Common myeloid progenitor, CD34-positive (primary cell): ENCODE data around the gene MYT1.

Experiments
- CTCF ChIA-PET: fragments of 350-600 bp; sonication (Branson Sonifier 250); formaldehyde crosslinking; loops from one replicate; lab custom pipeline; 2021; ENCODE audit warnings: antibody characterized with exemption; lab: Charles Lee
- POLR2A ChIA-PET: fragments of 350-600 bp; sonication (Branson Sonifier 250); formaldehyde crosslinking; loops from one replicate; lab custom pipeline; 2021; ENCODE audit warnings: antibody characterized with exemption; lab: Charles Lee
- DNase-seq, 3 donors: peaks; one replicate each; pipeline versions ENCODE4 v3.0.0 to v3.0.0-alpha.2; 2013
- H3K27ac ChIP-seq, 2 experiments: 1 replicate in 1 of 2; 2 replicates in 1 of 2; pipeline ENCODE4 v1.7.0; 2013; ENCODE audit warnings: inconsistent platforms in 2 of 2, low read length in 2 of 2, mild to moderate bottlenecking in 2 of 2, low read depth in 1 of 2, moderate library complexity in 1 of 2; ENCODE audit not compliant: severe bottlenecking in 2 of 2, insufficient read depth in 1 of 2, poor library complexity in 1 of 2
- H3K27me3 ChIP-seq, 5 experiments: replicated peaks in 2 of 5; 1 replicate in 3 of 5; 2 replicates in 2 of 5; pipeline versions ENCODE4 v1.6.1 to v1.7.0; 2013; ENCODE audit warnings: low read length in 4 of 5, mild to moderate bottlenecking in 2 of 5, moderate library complexity in 2 of 5, inconsistent platforms in 1 of 5; ENCODE audit not compliant: insufficient read depth in 5 of 5, control insufficient read depth in 4 of 5
- H3K36me3 ChIP-seq, 4 experiments: 1 replicate in 2 of 4; 2 replicates in 2 of 4; pipeline versions ENCODE4 v1.6.1 to v1.7.0; 2013; ENCODE audit warnings: low read length in 3 of 4, control low read depth in 1 of 4, mild to moderate bottlenecking in 1 of 4; ENCODE audit not compliant: control insufficient read depth in 4 of 4, insufficient read depth in 4 of 4
- H3K4me1 ChIP-seq, 4 experiments: 1 replicate in 3 of 4; 2 replicates in 1 of 4; pipeline versions ENCODE4 v1.6.1 to v1.7.1; 2013; ENCODE audit warnings: low read length in 3 of 4, mild to moderate bottlenecking in 3 of 4, control low read depth in 1 of 4, inconsistent platforms in 1 of 4, moderate library complexity in 1 of 4; ENCODE audit not compliant: control insufficient read depth in 4 of 4, insufficient read depth in 4 of 4; ENCODE audit errors: control extremely low read depth in 1 of 4
- H3K4me3 ChIP-seq, 7 experiments: 1 replicate in 4 of 7; 2 replicates in 3 of 7; pipeline versions ENCODE4 v1.5.1 to v1.7.0; 2013; ENCODE audit warnings: mild to moderate bottlenecking in 7 of 7, low read length in 6 of 7, moderate library complexity in 6 of 7, inconsistent platforms in 2 of 7, low read depth in 2 of 7, control low read depth in 1 of 7; ENCODE audit not compliant: insufficient read depth in 4 of 7, control insufficient read depth in 1 of 7; ENCODE audit errors: extremely low read depth in 1 of 7
- H3K9me3 ChIP-seq, 5 experiments: 1 replicate in 4 of 5; 2 replicates in 1 of 5; pipeline versions ENCODE4 v1.6.1 to v1.7.1; 2013; ENCODE audit warnings: low read length in 4 of 5, mild to moderate bottlenecking in 2 of 5, inconsistent platforms in 1 of 5, low read depth in 1 of 5, moderate library complexity in 1 of 5; ENCODE audit not compliant: control insufficient read depth in 4 of 5, insufficient read depth in 2 of 5; ENCODE audit errors: control extremely low read depth in 1 of 5
- WGBS: methylation state at CpG from one replicate; pipeline ENCODE4 v1.1.5; 2013; ENCODE audit not compliant: insufficient coverage; 5-methylcytosine and 5-hydroxymethylcytosine counted together

Gene MYT1

DNA sequence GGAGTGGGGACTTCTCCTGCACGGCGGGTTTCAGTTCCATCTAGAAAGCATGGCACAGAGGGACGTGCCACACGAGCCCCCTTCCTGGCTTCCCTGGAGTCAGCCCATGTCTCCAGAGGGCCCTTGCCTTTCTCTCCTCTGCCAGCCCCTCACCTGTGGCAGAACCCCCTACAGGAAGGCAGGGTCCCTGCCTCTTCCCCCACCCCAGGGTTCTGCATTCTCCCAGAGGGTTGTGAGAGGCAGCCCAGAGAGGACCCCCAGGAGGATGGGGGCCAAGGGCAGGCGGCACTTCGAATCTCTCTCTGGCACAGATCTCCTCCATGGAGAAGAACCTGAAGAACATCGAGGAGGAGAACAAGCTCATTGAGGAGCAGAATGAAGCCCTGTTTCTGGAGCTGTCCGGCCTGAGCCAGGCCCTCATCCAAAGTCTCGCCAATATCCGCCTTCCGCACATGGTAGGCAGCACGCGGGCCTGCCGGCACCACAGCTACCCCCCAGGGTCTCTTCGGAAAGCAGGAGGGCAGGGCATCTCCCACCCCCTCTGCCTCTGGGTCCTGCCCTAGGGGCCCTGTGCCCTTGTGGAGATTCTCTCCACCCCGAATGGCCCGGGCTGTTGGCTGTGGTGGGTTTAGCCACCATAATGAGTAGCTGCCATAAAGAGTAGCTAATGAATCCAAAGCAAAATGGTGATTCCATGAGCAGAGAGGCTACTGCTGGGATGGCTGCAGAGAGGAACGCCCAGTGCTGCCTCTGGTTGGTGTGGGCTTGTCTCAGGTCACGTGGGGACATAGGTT lies 75.4 kb downstream of the MYT1 start:
- CTCF ChIA-PET, result interaction anchor here (1.7 kb wide), 1 partner anchor 10 kb away, joined by 5 read pairs; no protein-coding TSS in a partner anchor

DNA sequence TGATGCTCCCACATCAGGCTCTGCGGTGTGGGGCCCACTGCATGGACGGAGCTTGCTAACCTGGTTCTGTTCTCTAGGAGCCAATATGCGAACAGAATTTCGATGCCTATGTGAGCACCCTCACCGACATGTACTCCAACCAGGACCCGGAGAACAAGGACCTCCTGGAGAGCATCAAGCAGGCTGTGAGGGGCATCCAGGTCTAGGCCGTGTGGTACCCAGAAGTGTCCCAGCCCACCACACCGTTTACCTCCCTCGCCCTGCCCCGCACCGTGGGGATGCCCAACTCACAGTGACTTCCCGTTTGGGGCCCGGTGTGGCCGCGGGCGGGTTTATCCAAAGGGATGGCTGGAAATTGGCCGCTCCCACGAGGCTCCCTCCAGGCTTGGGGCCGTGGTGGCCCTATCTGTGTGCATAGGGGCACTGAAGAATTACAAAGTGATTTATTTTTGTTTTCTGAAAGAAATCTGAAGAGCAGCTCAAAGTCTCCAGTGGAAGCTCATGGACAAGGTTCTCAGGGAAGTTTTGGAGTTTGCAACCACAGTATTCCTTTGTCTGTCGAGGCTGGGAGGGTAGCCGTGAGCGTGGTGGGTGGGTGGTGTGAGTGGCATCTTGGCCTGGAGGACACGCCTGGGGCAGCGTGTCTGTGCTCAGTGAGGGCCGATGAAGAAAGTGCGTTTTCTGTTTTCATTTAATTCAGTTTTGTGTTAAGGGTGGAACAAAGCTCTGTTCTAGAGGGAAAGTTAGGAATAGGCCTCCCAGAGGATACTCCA lies 76.2 kb downstream of the MYT1 start:
- Histone ChIP-seq H3K4me3 (no peak overlapping the region), H3K9me3 (no peaks in the 10 kb centered on the region), H3K4me1 (peaks cover 0 to 8% (median 6%) of the 10 kb centered on the region in 4 experiments), H3K27me3 (no peaks in the 10 kb centered on the region), H3K27ac (no peak overlapping the region), H3K36me3 (no peaks in the 10 kb centered on the region)
- no peak for DNase-seq
- WGBS, result 96% methylated on average over 24 of the region's 26 CpGs
- CTCF ChIA-PET, result interaction anchor here (1.7 kb wide), 1 partner anchor 9 kb away, joined by 5 read pairs; no protein-coding TSS in a partner anchor
- POLR2A ChIA-PET, result no interaction called here

More for the DNA sequence above, 75.4 kb downstream of the MYT1 start:
- no peaks in the 10 kb centered on the region for H3K36me3 ChIP-seq
- DNase-seq, result no peak
- no peaks in the 10 kb centered on the region for H3K4me1 ChIP-seq
- H3K27ac ChIP-seq, result no peak overlapping the region
- no peaks in the 10 kb centered on the region for H3K27me3 ChIP-seq
- POLR2A ChIA-PET, result no interaction called here
- H3K9me3 ChIP-seq, result no peaks in the 10 kb centered on the region
- no peak overlapping the region for H3K4me3 ChIP-seq
- WGBS, result 98% methylated on average over 19 of the region's 19 CpGs

DNA sequence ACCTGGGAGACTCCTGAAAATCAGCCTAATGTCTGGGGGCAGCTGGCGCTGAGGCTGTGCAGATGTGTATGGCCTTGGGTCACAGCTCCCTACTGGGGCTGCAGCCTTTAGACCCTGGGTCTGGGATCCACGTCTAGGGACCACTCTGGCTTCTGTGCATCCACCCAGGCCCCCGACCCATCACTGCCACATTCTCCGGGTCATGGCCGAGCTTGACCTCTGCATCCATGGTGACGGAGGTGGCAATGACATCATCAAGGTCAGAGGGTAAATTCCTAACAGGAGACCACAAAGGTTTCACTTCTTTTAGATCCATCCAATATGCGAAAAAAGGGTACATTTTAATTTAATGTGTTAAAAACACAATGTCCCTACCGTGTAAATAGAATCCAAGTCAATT lies 76.8 kb downstream of the MYT1 start:
- ChIA-PET CTCF (no interaction called here), POLR2A (no interaction called here)
- Histone ChIP-seq H3K9me3 (no peaks in the 10 kb centered on the region), H3K27me3 (no peaks in the 10 kb centered on the region), H3K4me3 (no peak overlapping the region), H3K36me3 (no peaks in the 10 kb centered on the region), H3K27ac (no peak overlapping the region), H3K4me1 (peaks cover 0 to 9% (median 8%) of the 10 kb centered on the region in 4 experiments)
- WGBS, result 95% methylated on average over 6 of the region's 8 CpGs
- no peak for DNase-seq

DNA sequence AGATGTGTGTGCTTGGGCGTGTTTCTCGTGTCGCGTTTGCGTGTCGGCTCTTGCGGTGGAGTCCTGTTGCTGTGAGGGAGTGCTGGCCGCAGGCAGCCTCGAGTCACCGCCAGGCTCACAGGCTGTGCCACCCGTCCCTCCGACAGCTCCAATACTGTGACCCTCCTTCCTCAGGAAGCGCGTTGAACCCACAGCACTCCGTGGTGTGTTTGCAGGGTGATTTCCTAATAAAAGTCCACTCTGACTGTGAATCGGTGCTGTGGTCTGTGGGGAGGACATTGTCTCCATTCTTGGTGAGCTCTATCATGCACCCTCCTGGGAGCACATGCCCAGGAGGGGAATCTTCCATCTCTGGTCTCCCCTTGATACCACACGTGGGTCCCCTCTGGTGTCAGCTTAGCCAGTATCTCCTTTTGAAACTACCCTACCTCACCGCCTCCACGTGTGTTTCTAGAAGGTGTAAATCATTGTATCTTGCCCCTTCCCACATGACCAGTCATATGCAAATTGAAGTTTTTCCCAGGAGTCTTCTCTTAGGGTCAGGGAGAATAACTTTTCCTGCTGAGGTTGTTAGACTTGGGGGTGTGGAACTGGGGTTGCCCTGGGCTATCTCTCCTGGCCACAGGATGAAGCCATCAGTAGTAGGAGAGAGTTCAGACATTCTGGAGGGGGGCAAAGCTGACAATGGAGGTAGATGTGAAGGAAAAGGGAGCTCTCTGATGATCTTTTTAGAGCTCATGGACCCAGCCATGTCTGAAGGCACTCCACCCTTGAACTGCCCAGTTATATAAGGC lies 77.9 kb downstream of the MYT1 start:
- no peaks in the 10 kb centered on the region for H3K27me3 ChIP-seq
- no peak overlapping the region for H3K27ac ChIP-seq
- no peak for DNase-seq
- H3K4me3 ChIP-seq, result no peak overlapping the region
- WGBS, result 97% methylated on average over 12 of the region's 19 CpGs
- no peaks in the 10 kb centered on the region for H3K9me3 ChIP-seq
- peaks cover 0 to 9% (median 8%) of the 10 kb centered on the region in 4 experiments for H3K4me1 ChIP-seq
- H3K36me3 ChIP-seq, result no peaks in the 10 kb centered on the region
- ChIA-PET CTCF (no interaction called here), POLR2A (interaction anchor here (0.7 kb wide), 1 partner anchor 377 kb away, joined by 5 read pairs; the partner anchor contains the start of gene TPD52L2)

DNA sequence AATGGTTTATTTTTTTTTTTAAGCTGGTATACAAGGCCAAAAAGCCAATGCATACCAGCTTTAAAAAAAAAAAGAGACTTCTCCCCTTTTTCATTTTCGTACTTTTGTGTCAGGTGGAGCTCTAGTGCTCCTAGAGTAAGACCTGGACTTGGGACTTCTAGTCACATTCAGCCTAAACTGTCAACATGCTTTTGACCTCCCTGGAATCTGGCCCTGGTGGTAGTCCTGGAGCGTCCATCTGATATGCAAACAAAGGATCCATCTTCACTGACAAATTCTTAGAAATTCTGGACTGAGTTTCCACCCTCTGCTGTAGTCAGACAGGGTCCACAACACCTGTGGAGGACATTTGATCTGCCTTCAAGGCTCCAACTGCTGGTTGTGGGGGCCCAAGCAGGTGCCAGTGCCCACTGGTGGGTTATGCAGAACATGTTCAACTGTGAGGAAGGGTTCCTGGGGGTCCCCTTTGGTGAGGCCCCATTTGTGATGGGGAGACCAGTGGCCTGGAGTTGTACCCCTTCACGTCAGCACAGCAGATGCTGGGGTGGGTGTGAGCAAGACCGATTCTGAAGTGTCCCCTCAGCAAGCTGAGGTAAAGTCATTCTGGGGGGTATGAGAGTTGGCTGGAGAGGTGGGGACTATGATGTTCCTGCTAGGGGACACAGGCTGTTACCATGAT lies 78.7 kb downstream of the MYT1 start:
- CTCF ChIA-PET, result no interaction called here
- 100% methylated on average over 3 of the region's 4 CpGs for WGBS
- no peaks in the 10 kb centered on the region for H3K36me3 ChIP-seq
- DNase-seq, result no peak
- H3K9me3 ChIP-seq, result no peaks in the 10 kb centered on the region
- POLR2A ChIA-PET, result interaction anchor here (0.7 kb wide), 1 partner anchor 378 kb away, joined by 5 read pairs; the partner anchor contains the start of gene TPD52L2
- H3K4me3 ChIP-seq, result no peak overlapping the region
- peaks cover 0 to 9% (median 8%) of the 10 kb centered on the region in 4 experiments for H3K4me1 ChIP-seq
- H3K27me3 ChIP-seq, result no peaks in the 10 kb centered on the region
- H3K27ac ChIP-seq, result no peak overlapping the region

DNA sequence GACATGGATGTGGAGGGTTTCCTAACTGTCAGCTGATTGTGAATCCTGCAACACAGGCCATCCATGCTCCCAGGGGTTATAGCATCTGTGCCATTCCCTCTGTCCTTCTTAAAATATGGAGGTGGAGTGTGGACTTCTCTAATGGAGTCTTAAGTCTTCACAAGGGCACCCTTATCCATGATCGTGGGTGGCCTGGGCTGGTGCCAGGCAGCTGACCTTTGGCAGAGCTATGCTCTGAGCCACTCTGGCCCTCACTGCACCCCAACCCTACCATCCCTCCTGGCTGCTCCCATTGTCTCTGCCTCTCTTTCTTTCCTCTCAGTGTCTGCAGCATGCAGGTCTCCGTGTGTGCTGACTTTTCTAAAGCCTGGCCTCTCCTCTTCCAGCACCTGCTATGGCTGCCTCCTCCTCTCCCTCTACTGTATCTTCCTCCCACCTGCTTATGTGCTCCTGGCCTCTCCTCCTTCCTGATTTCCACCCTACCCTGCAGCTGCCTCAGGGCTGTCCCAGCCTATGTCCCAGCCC lies 80.1 kb downstream of the MYT1 start:
- no peak overlapping the region for H3K27ac ChIP-seq
- ChIA-PET POLR2A (no interaction called here), CTCF (no interaction called here)
- peaks cover 0 to 9% (median 8%) of the 10 kb centered on the region in 4 experiments for H3K4me1 ChIP-seq
- no peak for DNase-seq
- H3K4me3 ChIP-seq, result no peak overlapping the region
- H3K27me3 ChIP-seq, result no peaks in the 10 kb centered on the region
- H3K36me3 ChIP-seq, result no peaks in the 10 kb centered on the region
- H3K9me3 ChIP-seq, result no peaks in the 10 kb centered on the region
- 96% methylated on average over 2 of the region's 2 CpGs for whole genome bisulfite sequencing
